Gastrocnemius medialis (tissue), 4 donors: ENCODE measurements around the gene SLC7A14. TPM values are rescaled to one million over a fixed set of nuclear protein-coding genes. Genes with fewer than 3 reads are reported as not detected.

ENCODE experiments used
- ATAC-seq, 2 donors: fragments of 150-250 bp; one replicate each; pipeline ENCODE4 v1.9.1; 2016
- DNase-seq, 2 donors: peaks; one replicate each; pipeline ENCODE4 v3.0.0-alpha.2; 2019
- H3K27ac ChIP-seq, 4 donors: fragments of 200-600 bp; sonication (generic); 1 replicate in 1 of 4; 2 replicates in 3 of 4; pipeline ENCODE4 v1.5.1; 2016 to 2018; ENCODE audit warnings: mild to moderate bottlenecking in 2 of 4, moderate library complexity in 1 of 4
- H3K27me3 ChIP-seq, 3 donors: fragments of 200-600 bp; sonication (generic) in 2 of 3; 1 replicate in 1 of 3; 2 replicates in 2 of 3; pipeline versions ENCODE4 v1.5.1 to v1.6.0; 2016 to 2019; ENCODE audit warnings: mild to moderate bottlenecking in 1 of 3, moderate library complexity in 1 of 3
- H3K36me3 ChIP-seq, 2 donors: fragments of 200-600 bp; sonication (generic) in 1 of 2; one replicate each; pipeline ENCODE4 v1.5.1; 2017 to 2018
- H3K4me1 ChIP-seq, 2 donors: fragments of 200-600 bp; sonication (generic) in 1 of 2; one replicate each; pipeline ENCODE4 v1.5.1; 2016 to 2017; ENCODE audit warnings: mild to moderate bottlenecking in 2 of 2
- H3K4me3 ChIP-seq, 4 donors: fragments of 200-600 bp; sonication (generic) in 3 of 4; 1 replicate in 1 of 4; 2 replicates in 3 of 4; pipeline ENCODE4 v1.5.1; 2016 to 2019; ENCODE audit warnings: mild to moderate bottlenecking in 2 of 4
- H3K9me3 ChIP-seq, 3 donors: fragments of 200-600 bp; sonication (generic) in 2 of 3; 1 replicate in 1 of 3; 2 replicates in 2 of 3; pipeline ENCODE4 v1.5.1; 2016 to 2019
- CTCF ChIP-seq, 5 experiments: fragments of 450-650 bp in 3 of 5; fragments of 200-600 bp in 2 of 5; sonication (generic) in 2 of 5; IDR thresholded peaks in 4 of 5; conservative IDR thresholded peaks in 1 of 5; 1 replicate in 4 of 5; 2 replicates in 1 of 5; pipeline ENCODE4 v1.5.1; 2016 to 2019; ENCODE audit warnings: antibody characterized with exemption in 5 of 5, mild to moderate bottlenecking in 3 of 5, moderate library complexity in 3 of 5
- POLR2A ChIP-seq, 2 donors: fragments of 450-650 bp; IDR thresholded peaks; one replicate each; pipeline ENCODE4 v1.6.1; 2017; ENCODE audit warnings: antibody characterized with exemption in 2 of 2, mild to moderate bottlenecking in 2 of 2, moderate library complexity in 2 of 2
- in situ Hi-C, 4 donors: fragments of 200-750 bp; cut with MboI; loops; one replicate each; pipeline versions ENCODE4 v1.15.0 to v1.8.0; 2017; ENCODE audit warnings: low sequenced_read_pairs in 4 of 4
- intact Hi-C: fragments of 100-400 bp; cut with DNase I; formaldehyde crosslinking; loops from one replicate; pipeline ENCODE4 v1.15.1; 2023; ENCODE audit warnings: low total_unique reads
- total RNA-seq, 4 donors: library from RNA; depleted of rRNA; stranded (reverse); fragments of >200 nt; gene quantifications; one replicate each; pipeline versions ENCODE4 v1.1.0 to v1.2.3, GENCODE V29; 2016

Gene SLC7A14
- total RNA-seq, 4 donors from 2014 or later = 0.02 TPM; not detected in 3

GRCh38 chr3:170477395-170477794 lies 108.5 kb downstream of the SLC7A14 start:
- DNase-seq (no peak), ATAC-seq (no peak)
- in situ Hi-C loops (no loop called here), intact Hi-C loops (no loop called here)
- no peak for TF ChIP-seq POLR2A (IDR thresholded peaks at IDR 0.05)
- no peak for TF ChIP-seq CTCF (IDR thresholded peaks at IDR 0.05 in 4 of 5, conservative IDR thresholded peaks at IDR 0.05 in 1 of 5)
- H3K4me3 ChIP-seq = no peak overlapping the region
- no peaks in the 10 kb centered on the region for H3K9me3 ChIP-seq
- H3K4me1 ChIP-seq = no peaks in the 10 kb centered on the region
- H3K27ac ChIP-seq = no peak overlapping the region
- H3K36me3 ChIP-seq = no peaks in the 10 kb centered on the region
- H3K27me3 ChIP-seq = no peaks in the 10 kb centered on the region

GRCh38 chr3:170476291-170476690 lies 109.6 kb downstream of the SLC7A14 start:
- Histone ChIP-seq H3K4me3 (no peak overlapping the region), H3K9me3 (no peaks in the 10 kb centered on the region), H3K36me3 (no peaks in the 10 kb centered on the region), H3K27ac (no peak overlapping the region), H3K4me1 (no peaks in the 10 kb centered on the region), H3K27me3 (no peaks in the 10 kb centered on the region)
- TF ChIP-seq CTCF (IDR thresholded peaks at IDR 0.05 in 4 of 5, conservative IDR thresholded peaks at IDR 0.05 in 1 of 5) = no peak
- no peak for TF ChIP-seq POLR2A (IDR thresholded peaks at IDR 0.05)
- in situ Hi-C loops (no loop called here), intact Hi-C loops (no loop called here)
- ATAC-seq (no peak), DNase-seq (no peak)

GRCh38 chr3:170475092-170475685 lies 110.7 kb downstream of the SLC7A14 start:
- H3K27me3 ChIP-seq = no peaks in the 10 kb centered on the region
- no peaks in the 10 kb centered on the region for H3K4me1 ChIP-seq
- no peak for DNase-seq
- no peaks in the 10 kb centered on the region for H3K9me3 ChIP-seq
- in situ Hi-C loops = no loop called here
- intact Hi-C loops = no loop called here
- no peaks in the 10 kb centered on the region for H3K36me3 ChIP-seq
- TF ChIP-seq POLR2A (IDR thresholded peaks at IDR 0.05) (no peak), CTCF (IDR thresholded peaks at IDR 0.05 in 4 of 5, conservative IDR thresholded peaks at IDR 0.05 in 1 of 5) (no peak)
- H3K4me3 ChIP-seq = no peak overlapping the region
- no peak for ATAC-seq
- no peak overlapping the region for H3K27ac ChIP-seq

GRCh38 chr3:170473358-170473757 lies 112.5 kb downstream of the SLC7A14 start:
- Histone ChIP-seq H3K36me3 (no peaks in the 10 kb centered on the region), H3K4me3 (no peak overlapping the region), H3K27ac (no peak overlapping the region), H3K9me3 (no peaks in the 10 kb centered on the region), H3K27me3 (no peaks in the 10 kb centered on the region), H3K4me1 (no peaks in the 10 kb centered on the region)
- intact Hi-C loops (no loop called here), in situ Hi-C loops (no loop called here)
- DNase-seq (no peak), ATAC-seq (no peak)
- TF ChIP-seq POLR2A (IDR thresholded peaks at IDR 0.05) (no peak), CTCF (IDR thresholded peaks at IDR 0.05 in 4 of 5, conservative IDR thresholded peaks at IDR 0.05 in 1 of 5) (no peak)

- Histone ChIP-seq H3K36me3 (no peaks in the 10 kb centered on the region), H3K4me1 (no peaks in the 10 kb centered on the region), H3K27ac (no peak overlapping the region), H3K9me3 (no peaks in the 10 kb centered on the region), H3K4me3 (no peak overlapping the region), H3K27me3 (no peaks in the 10 kb centered on the region)
- intact Hi-C loops (no loop called here), in situ Hi-C loops (no loop called here)
- ATAC-seq (no peak), DNase-seq (no peak)
- TF ChIP-seq CTCF (IDR thresholded peaks at IDR 0.05 in 4 of 5, conservative IDR thresholded peaks at IDR 0.05 in 1 of 5) = no peak
- no peak for TF ChIP-seq POLR2A (IDR thresholded peaks at IDR 0.05)
These were observed 114.7 kb downstream of the SLC7A14 start for GRCh38 chr3:170471149-170471548.
